NK-92 (cell line): ENCODE results near the gene CD8B.
A peak's percentile ranks its signal among the peaks of the same experiment; 100 is the strongest.

Source experiments
- DNase-seq: peaks from one replicate; lab custom pipeline; 2025; ENCODE audit not compliant: unreplicated experiment; lab: John Stamatoyannopoulos, UW

CD8B gene

DNA sequence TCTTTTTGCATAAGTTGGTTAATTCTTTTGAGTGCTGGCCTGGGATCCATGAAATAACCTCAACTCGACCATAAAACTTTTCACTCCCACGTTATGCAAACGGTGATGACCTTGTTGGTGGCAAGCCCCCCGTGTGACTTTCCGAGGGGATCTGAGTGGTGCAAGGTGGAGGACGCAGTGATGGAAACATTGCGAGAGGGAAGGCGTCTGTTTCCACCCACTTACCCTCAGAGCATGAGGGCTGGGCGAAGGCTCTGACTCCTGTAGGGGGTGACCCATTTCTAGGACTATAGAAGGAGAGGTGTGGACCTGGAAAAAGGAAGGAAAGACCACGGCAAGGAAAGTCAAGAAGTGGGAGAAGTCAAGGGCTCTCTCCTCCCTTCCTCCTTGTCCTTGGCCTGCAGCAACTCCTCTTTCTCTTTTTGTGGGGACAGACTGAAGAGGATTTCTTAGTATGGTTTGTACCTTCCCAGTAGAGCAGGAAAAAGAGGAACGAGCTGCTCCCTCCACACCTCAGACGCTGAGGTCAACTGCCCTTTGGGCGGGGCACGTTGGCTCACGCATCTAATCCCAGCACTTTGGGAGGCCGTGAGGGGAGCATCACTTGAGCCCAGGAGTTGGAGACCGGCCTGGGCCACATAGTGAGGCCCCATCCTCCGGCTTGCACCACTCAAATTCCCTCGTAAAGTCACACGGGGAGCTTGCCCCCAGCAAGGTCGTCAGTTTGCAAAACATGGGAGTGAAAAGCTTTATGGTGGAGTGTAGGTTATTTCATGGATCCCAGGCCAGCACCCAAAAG lies 55.4 kb downstream of the CD8B start:
- no peak for DNase-seq

GRCh38 chr2:86800856-86801567 lies 60.7 kb downstream of the CD8B start:
- DNase-seq, result no peak

- DNase-seq, result no peak
Measured at GRCh38 chr2:86794861-86795260, 66.8 kb downstream of the CD8B start.

DNA sequence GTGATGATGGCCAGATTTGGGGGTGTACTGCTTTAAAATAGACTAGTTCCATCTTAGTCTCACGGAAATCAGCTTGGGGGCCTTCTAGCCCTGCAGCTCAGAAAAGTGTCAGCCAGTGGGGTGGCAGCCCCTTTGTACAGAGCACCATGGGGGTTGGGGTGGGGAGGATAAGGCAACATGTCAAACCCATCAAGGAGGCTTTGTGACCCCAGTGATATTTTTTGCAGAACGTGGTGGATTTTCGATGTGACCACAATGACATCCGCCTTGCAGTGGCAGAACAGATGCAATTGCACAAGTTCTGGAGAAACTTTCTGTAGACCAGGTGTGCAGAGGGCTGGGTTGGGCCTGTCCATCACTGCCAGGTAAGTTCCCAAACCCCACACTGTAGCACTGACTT lies 67.9 kb downstream of the CD8B start:
- DNase-seq, result no peak

DNA sequence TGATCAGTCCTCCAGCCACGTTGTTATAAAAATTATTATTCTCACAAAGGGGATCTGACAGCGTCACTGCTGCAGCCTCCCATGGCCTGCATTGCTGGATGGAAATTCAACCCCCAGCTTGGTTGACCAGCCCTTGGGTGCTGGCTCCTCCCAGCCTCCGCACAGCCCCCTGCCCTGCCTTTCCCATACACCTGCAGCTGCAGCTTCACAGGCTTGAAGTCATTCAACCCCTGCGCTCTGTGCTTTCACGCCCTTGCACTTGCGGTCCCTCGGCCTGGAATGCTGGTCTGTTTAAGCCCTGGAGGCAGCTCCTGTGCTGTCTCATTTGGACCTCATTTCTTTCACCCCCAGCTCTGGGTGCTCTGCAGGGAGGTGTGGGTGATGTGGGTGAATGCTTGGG lies 70.1 kb downstream of the CD8B start:
- DNase-seq, result no peak

DNA sequence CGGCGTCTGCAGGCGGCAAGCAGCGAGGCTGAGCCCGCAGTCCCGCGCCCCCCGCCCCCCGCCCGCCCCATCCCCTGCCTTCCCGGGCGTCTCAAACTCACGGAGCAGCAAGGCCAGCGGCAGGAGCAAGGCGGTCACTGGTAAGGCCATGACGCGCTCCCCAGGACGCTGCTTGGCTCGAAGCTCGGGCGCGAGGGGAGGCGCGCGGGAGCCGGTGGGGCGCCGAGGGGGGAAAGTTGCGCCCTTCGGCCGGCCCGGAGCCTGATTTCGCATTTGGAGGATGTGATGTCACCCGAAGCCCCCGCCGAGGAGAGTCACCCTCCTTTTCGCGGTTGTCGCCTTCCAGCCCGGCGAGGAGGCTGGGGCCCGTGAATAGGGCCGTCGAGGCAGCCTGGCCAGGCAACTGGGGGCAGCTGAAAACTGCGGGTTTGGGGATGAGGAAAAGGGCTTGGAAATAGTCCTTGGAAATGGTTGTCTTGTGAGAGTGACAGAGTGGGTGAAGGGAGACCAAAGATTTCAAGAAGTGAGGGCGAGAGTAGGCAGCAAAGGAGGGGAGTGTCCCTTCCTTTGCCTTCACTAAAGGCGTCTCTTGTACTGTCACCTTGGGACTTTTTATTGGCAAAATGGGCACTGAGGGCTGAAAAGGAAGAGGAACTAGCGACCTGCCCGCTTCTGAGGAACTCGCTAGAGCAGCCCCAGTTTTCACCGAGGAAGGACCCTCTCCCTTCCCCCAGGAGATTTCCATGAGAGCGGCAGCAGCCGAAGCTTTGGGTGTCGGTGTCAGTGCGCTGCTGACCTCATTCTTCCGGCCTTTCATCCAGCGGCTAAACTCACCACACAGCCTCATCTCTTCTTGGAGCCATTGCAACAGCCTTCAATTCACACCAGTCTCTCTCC lies 70.8 kb downstream of the CD8B start, which contains the start of gene CD8A:
Gene CD8A, minus strand, starts transcription at position 238 of the 897 bp plus-strand sequence. Its CDS starts 88 bp downstream, at position 150.
- DNase-seq, result no peak

DNA sequence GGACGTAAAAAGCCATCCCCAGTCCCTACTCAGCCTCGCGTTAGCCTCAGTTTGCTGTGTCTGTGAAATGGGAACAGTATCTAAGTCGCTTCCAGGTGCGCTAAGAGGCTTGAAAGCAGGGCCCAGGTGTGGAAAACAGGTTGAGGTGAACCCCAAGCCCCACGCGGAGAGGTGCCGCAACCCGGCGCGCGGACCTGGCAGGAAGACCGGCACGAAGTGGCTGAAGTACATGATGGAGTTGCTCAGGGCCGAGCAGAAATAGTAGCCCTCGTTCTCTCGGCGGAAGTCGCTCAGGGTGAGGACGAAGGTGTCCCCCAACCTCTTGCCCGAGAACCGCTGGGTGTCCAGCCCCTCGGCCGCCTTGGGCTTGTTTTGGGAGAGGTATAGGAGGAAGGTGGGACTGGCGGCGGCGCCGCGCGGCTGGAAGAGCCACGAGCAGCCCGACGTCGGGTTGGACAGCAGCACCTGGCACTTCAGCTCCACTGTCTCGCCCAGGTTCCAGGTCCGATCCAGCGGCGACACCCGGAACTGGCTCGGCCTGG lies 71.5 kb downstream of the CD8B start:
- no peak for DNase-seq

DNA sequence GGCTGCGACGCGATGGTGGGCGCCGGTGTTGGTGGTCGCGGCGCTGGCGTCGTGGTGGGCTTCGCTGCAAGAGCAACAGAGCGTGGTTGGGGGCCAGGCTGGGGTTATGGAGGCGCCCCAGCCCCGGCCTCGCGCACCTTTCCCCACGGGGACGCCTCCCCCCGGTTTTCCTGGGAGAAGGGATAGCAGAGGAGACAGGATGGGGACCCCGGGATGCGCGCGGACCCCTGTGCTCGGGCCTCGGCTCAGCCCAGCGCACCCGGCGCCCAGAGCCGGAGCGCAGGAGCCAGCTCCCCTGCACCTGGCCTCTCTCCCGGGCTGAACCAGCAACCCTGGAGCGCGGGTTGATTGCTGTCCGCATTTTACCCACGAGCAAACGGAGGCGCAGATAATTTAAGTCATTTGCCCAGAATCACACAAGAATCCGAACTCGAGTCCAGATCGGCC lies 72.0 kb downstream of the CD8B start:
- DNase-seq, result no peak

DNA sequence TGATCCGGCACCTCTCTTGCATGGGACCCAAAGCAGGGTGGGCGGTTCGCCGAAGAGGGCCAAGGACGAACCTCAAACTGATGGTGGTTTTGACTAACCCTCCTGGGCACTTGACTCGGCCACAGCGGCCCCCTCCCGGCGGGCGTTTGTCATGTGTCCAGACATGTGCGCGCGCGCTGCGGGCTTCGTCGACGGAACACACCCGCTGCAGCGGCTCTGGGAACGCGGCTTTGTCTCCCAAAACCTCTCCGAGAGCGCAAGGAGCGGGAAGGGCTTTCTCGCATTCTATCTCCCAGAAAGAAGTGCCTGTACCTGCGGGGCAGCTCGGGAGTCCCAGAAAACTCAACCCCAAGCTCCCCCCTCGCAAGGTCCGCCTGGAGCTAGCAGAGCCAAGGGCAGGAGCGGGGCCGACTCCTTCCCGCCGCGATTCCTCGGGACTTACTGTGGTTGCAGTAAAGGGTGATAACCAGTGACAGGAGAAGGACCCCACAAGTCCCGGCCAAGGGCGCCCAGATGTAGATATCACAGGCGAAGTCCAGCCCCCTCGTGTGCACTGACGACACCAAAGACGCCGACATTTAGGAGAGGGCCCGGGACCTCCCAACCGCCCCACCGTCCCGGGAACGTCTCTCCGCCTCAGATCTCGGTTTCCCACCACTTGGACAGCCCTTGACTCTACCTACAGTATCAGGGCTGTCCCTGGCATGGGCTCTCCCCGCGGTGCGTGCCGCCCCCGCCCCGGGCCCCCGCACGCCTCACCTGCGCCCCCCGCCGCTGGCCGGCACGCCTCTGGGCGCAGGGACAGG lies 72.6 kb downstream of the CD8B start:
- no peak for DNase-seq

- no peak for DNase-seq
Measured at GRCh38 chr2:86788165-86788564, 73.5 kb downstream of the CD8B start.

- DNase-seq, result no peak
Measured at GRCh38 chr2:86787736-86788135, 74.0 kb downstream of the CD8B start.

DNA sequence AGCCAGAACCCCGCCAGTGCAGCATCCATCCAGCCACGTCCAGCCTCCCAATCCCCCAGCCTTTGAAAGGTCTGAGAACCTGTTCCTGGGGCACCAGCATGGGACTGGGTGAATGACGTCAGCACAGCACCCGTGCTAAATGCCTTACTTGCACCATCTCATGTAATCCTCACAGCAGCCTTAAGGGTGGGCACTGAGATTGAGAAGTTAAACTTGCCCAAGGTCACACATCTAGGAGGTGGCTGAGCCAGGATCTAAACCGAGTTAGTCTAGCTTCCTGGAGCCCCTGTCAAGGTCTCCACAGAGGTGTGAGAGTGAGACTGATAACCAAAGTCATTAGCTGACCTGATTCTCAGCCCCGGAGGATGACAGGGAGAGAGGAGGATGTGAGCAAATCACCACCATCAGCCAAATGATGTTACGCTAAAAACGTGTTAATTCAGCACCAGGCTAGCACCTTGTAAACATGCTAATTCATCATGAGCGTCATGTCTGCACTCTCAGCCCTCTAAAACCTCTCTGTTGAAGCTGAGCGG lies 75.6 kb downstream of the CD8B start:
- no peak for DNase-seq

- peak; percentile 12 for DNase-seq
Measured at GRCh38 chr2:86785456-86785855, 76.2 kb downstream of the CD8B start.

- DNase-seq, result no peak
Measured at GRCh38 chr2:86783615-86784339, 77.9 kb downstream of the CD8B start.

- DNase-seq, result no peak
Measured at GRCh38 chr2:86782748-86783147, 78.9 kb downstream of the CD8B start.

GRCh38 chr2:86781363-86781762 lies 80.3 kb downstream of the CD8B start:
- no peak for DNase-seq

DNA sequence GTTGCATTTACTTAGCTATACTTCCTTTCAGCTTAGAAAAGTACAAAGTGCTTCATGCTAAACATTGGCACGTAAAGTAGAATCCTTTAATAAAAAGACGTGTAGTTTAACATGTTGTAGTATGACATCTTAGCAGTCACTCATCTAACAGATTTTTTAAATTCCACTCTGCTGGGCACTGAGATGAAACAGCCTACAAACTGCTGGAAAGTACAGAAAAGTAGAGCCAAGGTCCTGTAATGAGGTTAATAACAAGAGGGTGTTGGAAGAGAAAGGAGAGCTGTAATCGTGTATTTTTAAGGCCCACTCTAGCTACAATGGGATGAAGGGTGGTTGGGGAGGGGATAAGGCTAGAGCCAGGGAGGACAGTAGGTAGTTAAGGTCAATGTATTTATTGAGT lies 81.7 kb downstream of the CD8B start:
- DNase-seq, result no peak

- DNase-seq, result no peak
Measured at GRCh38 chr2:86778957-86779356, 82.7 kb downstream of the CD8B start.

GRCh38 chr2:86776532-86776931 lies 85.2 kb downstream of the CD8B start:
- no peak for DNase-seq
